ENCODE measurements around the gene RGL2. TPM values are rescaled to one million over a fixed set of nuclear protein-coding genes. Genes with fewer than 3 reads are reported as not detected.
A peak's percentile ranks its signal among the peaks of the same experiment; 100 is the strongest.

The RGL2 gene
- total and polyA plus RNA-seq, 2 of the 13 experiments (the other 11 are each of a cell fraction or from before 2014, with no cell fraction given): 22.9 to 47.4 TPM

GRCh38 chr6:33248932-33249731 lies 49.6 kb downstream of the RGL2 start (continued):
- peak; percentile 87; the same call in 1 of the 2 replicates for TF ChIP-seq KIAA2018 (CRISPR knock-in tag; IDR thresholded peaks at IDR 0.05; ENCODE audit: borderline replicate concordance)
- no peak for TF ChIP-seq ZNF674 (CRISPR knock-in tag; IDR thresholded peaks at IDR 0.05; ENCODE audit: low read depth)
- TF ChIP-seq FIP1L1 (IDR thresholded peaks at IDR 0.05; ENCODE audit: borderline replicate concordance, insufficient read depth, low read depth, low read length): no peak
- TF ChIP-seq XRCC5 (optimal IDR thresholded peaks at IDR 0.05; ENCODE audit: low read length): peak; percentile 87
- peak; percentile 90; the same call in 1 of the 2 replicates for TF ChIP-seq PAWR (CRISPR knock-in tag; IDR thresholded peaks at IDR 0.05; ENCODE audit: borderline replicate concordance)
- TF ChIP-seq ZFP90 (CRISPR knock-in tag; IDR thresholded peaks at IDR 0.05; ENCODE audit: borderline replicate concordance): peak; percentile 94
- no peak for TF ChIP-seq PRDM10 (CRISPR knock-in tag; IDR thresholded peaks at IDR 0.05; ENCODE audit: low read depth)
- TF ChIP-seq HINFP (CRISPR knock-in tag; IDR thresholded peaks at IDR 0.05; ENCODE audit: low read depth): peak; percentile 62
- 0 out of 2 replicates have a peak, but pooled peaks have one; percentile 61 for TF ChIP-seq PAX8 (CRISPR knock-in tag; IDR thresholded peaks at IDR 0.05; ENCODE audit: borderline replicate concordance)
- TF ChIP-seq ZBTB10 (CRISPR knock-in tag; IDR thresholded peaks at IDR 0.05; ENCODE audit: borderline replicate concordance): no peak

All from HepG2 (cell line).